ENCODE measurements around the gene HCAR2. TPM values are rescaled to one million over a fixed set of nuclear protein-coding genes. Genes with fewer than 3 reads are reported as not detected.

The HCAR2 gene
- total RNA-seq, 1 experiment from 2014 or later, result not detected

GRCh38 chr12:122740351-122740750 lies 37.2 kb upstream of the HCAR2 start:
- no peak overlapping the region for H3K56ac ChIP-seq (ENCODE audit: insufficient read length, low read depth, low read length)
- no peak overlapping the region for H4K91ac ChIP-seq (ENCODE audit: insufficient read length, low read depth, low read length)
- H3K14ac ChIP-seq (ENCODE audit: insufficient read depth, low read length), result no peak overlapping the region
- no peak overlapping the region for H4K8ac ChIP-seq (replicated peaks; ENCODE audit: insufficient read length, low read depth, low read length)
- no peak overlapping the region for H3K4ac ChIP-seq (ENCODE audit: low read depth, low read length)
- H4K5ac ChIP-seq (ENCODE audit: insufficient read length, low read depth, low read length), result no peak overlapping the region
- peaks cover 3 to 4% of the 10 kb centered on the region in 2 experiments; a peak in 4 of 5 replicates for H3K9me3 Mint-ChIP-seq
- no peak overlapping the region for H3K18ac ChIP-seq (ENCODE audit: insufficient read length, low read depth, low read length)
- H3K9ac ChIP-seq (ENCODE audit: extremely low read depth, insufficient read length, low read length), result no peak overlapping the region
- H3K4me1 ChIP-seq (ENCODE audit: insufficient read depth, low read length), result no peaks in the 10 kb centered on the region
- H2AFZ ChIP-seq (ENCODE audit: low read length), result no peak overlapping the region
- no peaks in the 10 kb centered on the region for H3K23me2 ChIP-seq (ENCODE audit: insufficient read length, low read depth, low read length, poor library complexity, severe bottlenecking)
- H4K20me1 ChIP-seq (ENCODE audit: control insufficient read depth, insufficient read depth, insufficient read length), result no peaks in the 10 kb centered on the region
- H2BK12ac ChIP-seq (ENCODE audit: insufficient read length, low read depth, low read length), result no peak overlapping the region
- H3K79me1 ChIP-seq (ENCODE audit: insufficient read depth, low read depth, low read length, poor library complexity, severe bottlenecking), result no peaks in the 10 kb centered on the region
- H2AK5ac ChIP-seq (ENCODE audit: insufficient read length, low read length), result no peak overlapping the region
- no peaks in the 10 kb centered on the region for H3K9me3 ChIP-seq (ENCODE audit: control insufficient read depth, low read depth, low read length)
- no peak for TF ChIP-seq CTCF (conservative IDR thresholded peaks at IDR 0.05)
- H2BK15ac ChIP-seq (ENCODE audit: low read depth, low read length), result no peak overlapping the region
- H3T11ph ChIP-seq (ENCODE audit: low read length), result no peak overlapping the region
- H3K4me3 Mint-ChIP-seq, result no peak overlapping the region
- no CpG with 5 or more reads among the region's 7 CpGs for WGBS (ENCODE audit: extremely low coverage, insufficient read length, low lambda C conversion rate)
- H3K27me3 ChIP-seq (ENCODE audit: insufficient read depth, low read length), result no peaks in the 10 kb centered on the region
- no peaks in the 10 kb centered on the region; the same call in 1 of the 2 replicates for H3K27me3 Mint-ChIP-seq (ENCODE audit: low read depth)
- H3K36me3 Mint-ChIP-seq (ENCODE audit: insufficient read depth in 1 of 3, low read depth in 3 of 3), result peaks cover 0 to 4% (median 2%) of the 10 kb centered on the region in 3 experiments; a peak in 3 of 7 replicates
- no peak overlapping the region for H3K23ac ChIP-seq (ENCODE audit: insufficient read length, low read depth, low read length)
- H3K27ac ChIP-seq (ENCODE audit: insufficient read length, low read depth, low read length), result no peak overlapping the region
- H2BK5ac ChIP-seq (ENCODE audit: insufficient read length, low read length), result no peak overlapping the region
- DNase-seq, result no peak
- H3K4me1 Mint-ChIP-seq, result no peaks in the 10 kb centered on the region
- no peak overlapping the region for H2BK120ac ChIP-seq (ENCODE audit: low read depth, low read length, poor library complexity, severe bottlenecking)
- no peak overlapping the region for H3K27ac Mint-ChIP-seq
- no peak overlapping the region for H2BK20ac ChIP-seq (ENCODE audit: low read depth, low read length, poor library complexity, severe bottlenecking)
- H3K4me2 ChIP-seq (ENCODE audit: insufficient read depth, insufficient read length, low read length), result no peak overlapping the region
- H3K79me2 ChIP-seq (ENCODE audit: insufficient read depth, low read length), result no peaks in the 10 kb centered on the region
